Ascending aorta (tissue), 2 donors: ENCODE results near the gene FCHSD1. TPM values are rescaled to one million over a fixed set of nuclear protein-coding genes. Genes with fewer than 3 reads are reported as not detected.

Experiments used
- DNase-seq, 2 donors: peaks; one replicate each; pipeline ENCODE4 v3.0.0-alpha.2; 2019; ENCODE audit warnings: low spot score in 2 of 2
- H3K27ac ChIP-seq, 2 donors: fragments of 200-600 bp; sonication (generic); one replicate each; pipeline ENCODE4 v1.5.1; 2016 to 2017; ENCODE audit warnings: mild to moderate bottlenecking in 1 of 2
- H3K27me3 ChIP-seq: fragments of 200-600 bp; sonication (generic); one replicate; pipeline ENCODE4 v1.5.1; 2017
- H3K36me3 ChIP-seq, 2 donors: fragments of 200-600 bp; sonication (generic); one replicate each; pipeline ENCODE4 v1.5.1; 2016
- H3K4me1 ChIP-seq, 2 donors: fragments of 200-600 bp; sonication (generic); one replicate each; pipeline ENCODE4 v1.5.1; 2016 to 2017; ENCODE audit warnings: mild to moderate bottlenecking in 1 of 2
- H3K4me3 ChIP-seq, 2 donors: fragments of 200-600 bp; sonication (generic); one replicate each; pipeline ENCODE4 v1.5.1; 2016 to 2017; ENCODE audit warnings: mild to moderate bottlenecking in 1 of 2
- H3K9me3 ChIP-seq, 2 donors: fragments of 200-600 bp; sonication (generic); one replicate each; pipeline ENCODE4 v1.5.1; 2016
- CTCF ChIP-seq, 3 experiments: fragments of 200-600 bp in 2 of 3; fragments of 450-650 bp in 1 of 3; sonication (generic) in 2 of 3; IDR thresholded peaks; one replicate each; pipeline ENCODE4 v1.5.1; 2016 to 2019; ENCODE audit warnings: antibody characterized with exemption in 3 of 3, mild to moderate bottlenecking in 1 of 3, moderate library complexity in 1 of 3
- intact Hi-C: fragments of 100-400 bp; cut with DNase I; formaldehyde crosslinking; loops from one replicate; pipeline ENCODE4 v1.15.1; 2023
- total RNA-seq: library from RNA; depleted of rRNA; stranded (reverse); fragments of >200 nt; gene quantifications from one replicate; pipeline ENCODE4 v1.1.0, GENCODE V29; 2016

The FCHSD1 gene
- total RNA-seq, 1 donor from 2014 or later = 127 TPM

DNA sequence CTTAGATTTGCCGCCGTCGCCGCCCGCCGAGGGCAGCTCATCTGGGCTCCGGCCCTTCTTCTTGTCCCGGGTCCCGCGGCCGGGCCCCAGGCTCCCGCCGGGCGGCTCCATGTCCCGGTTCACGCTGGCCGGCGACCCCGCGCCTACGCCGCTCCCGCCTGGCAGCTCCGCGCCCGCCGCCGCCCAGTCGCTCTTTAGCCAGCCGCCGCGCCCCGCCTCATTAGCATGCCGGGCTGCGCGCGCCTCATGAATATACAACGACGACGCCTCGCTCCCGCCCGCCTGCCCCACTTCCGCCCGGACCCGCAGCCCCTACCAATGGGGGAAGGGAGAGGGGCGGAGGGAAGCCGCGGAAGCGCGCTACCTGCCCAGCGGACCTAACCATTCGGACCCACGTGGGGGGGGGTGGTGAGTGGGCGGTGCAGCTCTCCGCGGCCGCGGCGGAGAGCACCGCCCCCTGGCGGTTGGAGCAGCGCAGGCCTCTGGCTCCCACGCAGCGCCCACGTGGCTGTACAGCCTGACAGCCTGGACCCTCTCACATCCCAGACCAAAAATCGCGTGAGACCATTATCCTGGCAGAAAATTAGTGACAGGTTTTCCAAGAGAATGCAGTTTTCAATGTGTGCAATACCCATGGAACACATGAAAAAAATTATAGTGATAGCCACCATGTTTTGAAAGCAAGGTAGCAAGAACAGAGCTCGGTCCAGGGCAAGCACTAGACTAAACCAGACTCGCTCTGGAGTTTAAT is 32.2 kb downstream of the FCHSD1 start, which contains the start of gene DIAPH1:
DIAPH1 (minus strand) TSS at position 197 of the 751 bp plus-strand sequence; CDS start at position 111, 86 bp downstream.
- H3K27ac ChIP-seq = peak within 1 kb of the TSS; percentile 96 to 100
- H3K4me1 ChIP-seq = peaks cover 0 to 25% of the 10 kb centered on the region in 2 donors
- TF ChIP-seq CTCF (IDR thresholded peaks at IDR 0.05) = peak; percentile 99 to 100 (median 99)
- H3K36me3 ChIP-seq = peaks cover 28 to 38% of the 10 kb centered on the region in 2 donors
- DNase-seq = peak; percentile 91 to 99
- intact Hi-C loops = loop anchor here (1.0 to 5.0 kb wide), 3 partner anchors 18 to 142 kb away; partner anchors contain the start of genes HDAC3, PCDHGC3 and RELL2
- H3K9me3 ChIP-seq = no peaks in the 10 kb centered on the region
- H3K27me3 ChIP-seq = no peaks in the 10 kb centered on the region
- peak within 1 kb of the TSS; percentile 69 to 100 for H3K4me3 ChIP-seq

DNA sequence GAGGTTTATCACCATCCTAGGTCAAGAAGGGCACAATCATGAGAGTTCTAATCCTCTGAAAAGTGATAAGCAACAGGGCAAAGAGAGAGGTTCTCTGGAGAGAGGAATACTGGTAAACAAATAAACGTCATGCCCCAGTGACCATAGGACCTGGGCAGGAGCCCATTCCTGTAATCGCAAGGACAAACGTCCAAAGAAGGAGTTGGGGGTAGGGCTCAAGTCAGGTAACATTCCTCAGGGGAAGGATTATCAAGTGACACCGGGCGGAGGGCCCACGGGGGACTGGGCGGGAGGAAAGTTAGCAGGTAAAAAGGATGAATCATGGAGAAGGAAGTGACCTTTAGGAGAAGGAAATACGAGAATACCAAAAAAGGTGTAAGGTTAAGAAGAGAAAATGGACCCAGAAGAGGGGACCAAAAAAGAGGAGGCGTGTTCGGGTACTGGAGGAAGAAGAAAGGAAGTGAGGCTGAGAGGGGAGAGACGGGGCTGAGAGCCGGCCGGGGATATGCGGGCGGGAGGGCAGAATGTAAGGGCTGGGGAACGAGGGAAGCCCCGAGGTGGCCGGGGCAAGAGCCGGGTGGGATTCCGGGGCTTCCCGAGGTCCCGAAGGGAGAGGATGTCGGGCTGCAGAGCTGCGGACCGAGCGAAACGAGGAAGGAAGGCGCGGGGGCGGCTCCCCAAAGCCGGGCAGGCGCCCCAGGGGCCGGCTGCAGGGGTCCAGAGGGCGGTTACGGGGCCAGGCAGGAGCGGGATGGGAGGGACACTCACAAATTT is 33.0 kb downstream of the FCHSD1 start:
- Histone ChIP-seq H3K27me3 (no peaks in the 10 kb centered on the region), H3K4me3 (peak overlapping the region; percentile 69 to 100), H3K4me1 (peaks cover 0 to 30% of the 10 kb centered on the region in 2 donors), H3K36me3 (peaks cover 28 to 30% of the 10 kb centered on the region in 2 donors), H3K27ac (peak overlapping the region; percentile 96 to 100), H3K9me3 (no peaks in the 10 kb centered on the region)
- DNase-seq = peak in 1 of 2 donors; percentile 73
- intact Hi-C loops = loop anchor here (2.0 to 5.0 kb wide), 2 partner anchors 19 to 141 kb away; partner anchors contain the start of genes HDAC3, PCDHGC3 and RELL2
- no peak for TF ChIP-seq CTCF (IDR thresholded peaks at IDR 0.05)

- intact Hi-C loops = loop anchor here (1.0 to 5.0 kb wide), 3 partner anchors 10 to 140 kb away; partner anchors contain the start of genes HDAC3, PCDHGC3 and RELL2
- peak overlapping the region; percentile 96 to 100 for H3K27ac ChIP-seq
Measured at GRCh38 chr5:141617682-141618029, 33.6 kb downstream of the FCHSD1 start.

DNA sequence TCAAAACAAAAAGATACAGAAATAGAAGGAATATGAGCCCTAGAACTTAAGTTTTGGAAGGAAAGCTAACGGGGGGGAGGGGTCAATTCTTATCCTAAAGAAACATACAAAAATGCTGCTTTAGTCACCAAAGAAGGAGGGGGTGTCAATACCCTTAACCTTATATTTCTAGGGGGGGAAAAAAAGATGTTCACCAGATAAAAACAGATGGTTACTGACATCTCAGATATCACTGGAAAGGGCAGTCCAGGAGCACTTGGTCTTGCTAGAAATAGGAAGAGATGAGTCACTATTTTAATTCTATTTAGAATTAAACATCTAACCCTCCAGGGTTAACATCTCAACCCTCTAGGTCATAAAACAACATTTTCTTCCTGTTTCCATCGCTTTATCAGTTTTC is 34.1 kb downstream of the FCHSD1 start:
- TF ChIP-seq CTCF (IDR thresholded peaks at IDR 0.05) = no peak
- Histone ChIP-seq H3K4me3 (peak overlapping the region; percentile 69 to 100), H3K27me3 (no peaks in the 10 kb centered on the region), H3K4me1 (peaks cover 0 to 32% of the 10 kb centered on the region in 2 donors), H3K36me3 (peaks cover 18 to 19% of the 10 kb centered on the region in 2 donors), H3K27ac (peak overlapping the region; percentile 96 to 100), H3K9me3 (no peaks in the 10 kb centered on the region)
- DNase-seq = no peak
- intact Hi-C loops = loop anchor here (1.0 to 5.0 kb wide), 2 partner anchors 10 to 140 kb away; partner anchors contain the start of gene PCDHGC3

More at GRCh38 chr5:141617682-141618029, 33.6 kb downstream of the FCHSD1 start:
- H3K36me3 ChIP-seq = peaks cover 23 to 25% of the 10 kb centered on the region in 2 donors
- no peaks in the 10 kb centered on the region for H3K9me3 ChIP-seq
- peaks cover 0 to 32% of the 10 kb centered on the region in 2 donors for H3K4me1 ChIP-seq
- TF ChIP-seq CTCF (IDR thresholded peaks at IDR 0.05) = no peak
- peak overlapping the region; percentile 69 to 100 for H3K4me3 ChIP-seq
- H3K27me3 ChIP-seq = no peaks in the 10 kb centered on the region
- DNase-seq = no peak

DNA sequence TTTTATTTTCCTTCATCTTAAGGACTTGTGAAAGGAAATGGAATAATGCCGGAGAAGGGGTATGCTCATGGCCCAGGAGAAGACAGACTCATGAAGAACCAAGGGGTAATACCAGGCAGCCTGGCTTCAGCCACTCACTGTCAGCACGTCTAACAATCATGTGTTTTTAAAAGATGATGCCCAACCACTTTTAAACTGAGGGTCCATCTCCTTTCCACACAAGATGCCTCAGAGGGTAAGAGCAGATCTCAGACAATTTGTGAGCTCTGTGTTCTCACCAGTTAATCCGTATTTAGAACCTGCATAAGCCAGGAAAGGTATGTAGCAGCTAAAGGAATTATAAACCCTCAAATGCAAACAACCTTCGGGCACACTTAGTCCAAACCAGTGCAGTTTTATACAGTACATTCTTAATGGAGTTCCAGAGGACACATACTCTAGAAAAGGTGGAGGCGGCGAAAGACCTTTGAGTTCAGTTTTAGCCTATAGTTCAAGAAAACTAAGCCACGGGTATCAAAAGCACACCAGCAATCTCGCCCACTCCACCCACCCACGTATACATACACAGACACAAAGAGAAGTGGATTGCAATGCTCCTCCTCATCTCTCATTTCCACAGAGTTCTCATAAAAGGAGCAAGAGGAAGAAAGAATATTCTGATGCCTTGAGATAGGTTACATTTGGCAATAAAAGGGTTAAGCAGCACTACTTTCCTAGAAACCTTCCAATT is 35.1 kb downstream of the FCHSD1 start:
- peaks cover 0 to 32% of the 10 kb centered on the region in 2 donors for H3K4me1 ChIP-seq

More for the DNA sequence above, 35.1 kb downstream of the FCHSD1 start:
- Histone ChIP-seq H3K4me3 (peak overlapping the region; percentile 69 to 100), H3K36me3 (peaks cover 8 to 11% of the 10 kb centered on the region in 2 donors), H3K27ac (peak overlapping the region; percentile 21 to 100), H3K27me3 (no peaks in the 10 kb centered on the region), H3K9me3 (no peaks in the 10 kb centered on the region)
- no peak for DNase-seq
- intact Hi-C loops = loop anchor here (5.0 kb wide), 1 partner anchor 139 kb away; the partner anchor contains the start of gene PCDHGC3
- TF ChIP-seq CTCF (IDR thresholded peaks at IDR 0.05) = no peak
